Stimulated activated CD8-positive, alpha-beta memory T cell treated with anti-CD3 and anti-CD28 coated beads, Interleukin-15, amount 100 ng/mL, for 1 hour (primary cell): ENCODE measurements around the gene PARD3B.

Experiments
- DNase-seq: peaks from one replicate; pipeline ENCODE4 v3.0.0-alpha.2; 2020; ENCODE audit warnings: low read depth

Gene PARD3B

DNA sequence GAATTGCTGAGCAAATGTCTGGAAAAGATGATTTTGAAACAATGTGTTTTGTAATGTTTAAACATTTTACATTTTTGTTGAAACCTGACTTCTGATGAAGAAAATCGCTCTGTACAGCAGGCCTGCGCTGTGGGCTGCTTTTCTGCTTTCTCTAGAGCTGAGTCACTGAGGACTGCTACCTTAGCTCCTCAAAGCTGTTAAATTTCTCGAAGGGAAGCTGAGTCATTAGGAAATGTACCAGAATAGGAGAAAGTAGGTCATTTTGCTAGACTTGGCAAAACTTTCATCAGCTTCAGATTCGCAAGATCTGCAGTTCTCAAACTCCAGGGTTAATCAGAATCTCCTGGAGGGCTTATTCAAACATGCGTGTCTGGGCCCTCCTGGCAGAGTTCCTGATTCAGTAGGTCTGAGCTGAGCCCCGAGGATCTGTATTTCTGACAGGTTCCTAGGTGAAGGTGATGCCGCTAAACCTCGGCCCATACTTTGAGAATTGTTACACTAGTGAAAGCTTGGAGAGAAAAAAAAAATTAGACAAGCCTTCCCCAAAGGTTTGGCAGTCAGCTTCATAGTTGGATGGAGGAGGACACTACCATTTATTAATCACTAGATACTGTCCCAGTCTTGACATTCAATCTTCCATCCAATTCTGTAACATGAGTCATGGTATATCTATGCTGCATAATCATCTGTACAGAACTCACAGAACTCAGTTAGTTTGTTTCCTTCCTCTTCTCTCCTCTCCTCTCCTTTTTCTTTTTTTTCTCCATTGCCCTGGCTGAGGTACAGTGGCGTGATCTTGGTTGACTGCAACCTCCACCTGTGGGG is 297.6 kb downstream of the PARD3B start:
- DNase-seq = no peak

DNA sequence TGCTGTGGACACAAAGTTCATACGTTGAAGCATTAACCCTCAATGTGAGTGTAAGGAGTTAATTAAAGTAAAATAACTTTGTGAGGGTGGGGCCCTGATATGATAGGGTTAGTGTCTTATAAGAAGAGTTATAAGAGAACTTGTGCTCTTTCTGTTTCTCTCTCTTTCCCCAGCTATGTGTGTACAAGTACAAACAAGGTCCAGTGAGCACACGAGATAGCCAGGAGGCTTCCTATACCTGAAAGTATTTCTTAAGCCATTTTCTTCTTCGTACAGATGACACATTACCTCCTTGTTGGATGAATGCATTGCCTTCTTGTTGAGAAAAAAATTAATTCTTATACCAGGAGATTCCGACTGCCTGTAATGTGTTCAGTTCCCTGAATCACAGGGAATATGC is 301.2 kb downstream of the PARD3B start:
- DNase-seq = no peak

DNA sequence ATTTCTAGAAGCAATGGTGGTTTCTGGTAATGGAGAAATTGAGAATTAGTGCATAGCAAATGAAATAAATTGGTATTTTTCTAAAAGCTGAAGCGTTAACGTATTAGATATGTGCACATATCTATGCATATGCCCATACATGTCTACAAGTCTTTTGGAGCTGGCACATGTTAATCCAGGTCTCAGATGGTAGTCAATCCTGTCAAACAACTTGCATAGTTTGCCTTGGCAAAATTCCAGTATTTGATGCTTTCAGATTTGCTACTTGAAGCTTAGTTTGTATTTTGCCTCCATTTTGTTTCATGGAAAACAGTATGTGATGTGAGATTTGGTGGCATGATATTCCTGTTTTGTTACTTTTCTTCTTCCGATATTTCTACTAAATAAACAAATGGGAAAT is 304.6 kb downstream of the PARD3B start:
- no peak for DNase-seq

DNA sequence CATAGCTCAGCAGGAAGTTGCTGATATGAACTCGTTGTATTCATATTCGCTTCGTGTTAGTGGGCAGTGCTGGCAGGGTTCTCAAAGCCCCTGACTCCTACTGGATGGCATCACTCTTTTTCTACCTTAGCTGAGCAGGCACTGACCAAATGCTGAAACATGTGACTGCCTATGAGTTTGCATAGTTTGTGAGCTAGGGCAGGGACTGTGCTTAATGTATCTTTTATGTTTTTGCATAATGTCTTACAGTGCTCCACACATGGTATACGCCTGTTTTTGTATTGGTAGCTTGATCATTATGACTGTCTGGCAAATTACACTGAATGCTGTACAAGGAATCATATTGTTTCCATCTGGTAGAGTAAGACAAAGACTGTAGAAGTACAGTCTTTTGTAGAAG is 305.3 kb downstream of the PARD3B start:
- no peak for DNase-seq

DNA sequence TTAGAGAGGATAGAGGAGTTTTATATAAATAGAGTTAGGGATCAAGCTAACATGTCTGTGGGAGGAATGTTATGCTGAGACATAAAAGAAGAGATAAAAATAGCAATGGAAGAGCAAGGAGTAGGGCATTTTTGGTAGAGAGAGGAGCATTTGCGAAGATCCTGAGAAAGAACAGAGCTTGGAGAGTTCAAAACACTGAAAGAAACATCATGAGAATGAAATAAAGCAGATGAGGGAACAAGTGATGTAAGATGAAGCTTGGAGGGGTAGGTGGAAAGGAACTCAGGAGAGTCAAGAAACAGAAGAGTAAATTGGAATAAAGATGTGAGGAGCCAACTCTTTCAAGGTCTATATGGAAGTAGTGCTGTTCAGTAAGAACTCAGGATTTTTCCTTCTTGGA is 308.6 kb downstream of the PARD3B start:
- DNase-seq = no peak

DNA sequence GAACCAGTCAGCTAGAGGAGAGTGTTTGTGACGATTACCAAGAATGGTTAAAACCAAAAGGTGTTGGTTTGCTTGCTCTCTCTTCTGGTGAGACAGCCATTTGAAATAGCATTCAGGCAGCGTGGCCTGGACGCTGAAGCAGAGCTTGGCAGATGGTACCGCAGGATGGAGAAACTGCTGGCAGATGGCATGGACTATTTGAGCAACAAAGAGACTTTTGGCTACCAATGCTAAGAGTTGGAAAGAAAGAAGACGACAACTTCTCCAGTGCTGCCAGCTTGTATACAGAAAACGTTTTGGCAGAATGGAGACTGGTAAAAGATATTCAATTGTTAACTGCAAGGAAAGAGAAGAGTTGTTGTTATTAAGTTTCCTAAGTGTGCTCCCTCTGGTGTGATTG is 315.0 kb downstream of the PARD3B start:
- no peak for DNase-seq

DNA sequence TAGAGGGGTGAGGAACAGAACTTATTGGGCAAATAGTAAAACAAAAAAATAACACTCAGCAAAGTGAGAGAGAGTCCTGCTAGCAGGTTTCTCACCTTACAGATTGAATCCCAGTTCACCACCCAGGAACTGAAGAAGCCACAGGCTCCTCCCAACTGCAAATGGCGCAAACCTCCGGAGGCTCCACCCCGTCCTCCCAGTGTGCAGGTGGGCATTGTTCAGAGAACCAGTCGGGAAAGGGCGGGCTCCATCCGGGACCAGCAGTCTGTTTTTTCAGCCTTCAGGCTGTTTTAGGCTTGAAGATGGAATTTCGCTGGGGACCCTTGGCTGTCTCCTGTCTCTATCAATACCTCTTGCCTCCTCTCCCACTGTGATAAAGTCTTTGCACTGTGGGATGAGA is 317.5 kb downstream of the PARD3B start:
- DNase-seq = no peak

DNA sequence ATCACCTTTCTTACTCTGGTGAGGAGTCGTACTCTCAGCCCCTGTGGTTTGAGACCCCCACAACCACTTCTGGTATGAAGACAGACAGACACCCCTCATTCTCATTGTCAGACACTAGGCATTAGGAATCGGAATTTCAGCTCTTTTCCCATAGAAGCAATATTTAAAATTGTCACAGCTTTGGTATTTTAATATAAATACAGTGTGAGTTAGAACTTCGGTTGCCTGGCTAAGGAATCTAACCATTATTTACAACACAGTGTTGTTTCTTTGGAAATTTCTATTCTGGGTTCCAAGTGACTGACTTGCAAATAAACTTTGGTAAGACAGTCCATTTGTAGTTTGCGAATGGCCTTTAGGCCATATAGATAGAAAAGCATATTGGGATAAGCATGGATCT is 318.1 kb downstream of the PARD3B start:
- DNase-seq = no peak

DNA sequence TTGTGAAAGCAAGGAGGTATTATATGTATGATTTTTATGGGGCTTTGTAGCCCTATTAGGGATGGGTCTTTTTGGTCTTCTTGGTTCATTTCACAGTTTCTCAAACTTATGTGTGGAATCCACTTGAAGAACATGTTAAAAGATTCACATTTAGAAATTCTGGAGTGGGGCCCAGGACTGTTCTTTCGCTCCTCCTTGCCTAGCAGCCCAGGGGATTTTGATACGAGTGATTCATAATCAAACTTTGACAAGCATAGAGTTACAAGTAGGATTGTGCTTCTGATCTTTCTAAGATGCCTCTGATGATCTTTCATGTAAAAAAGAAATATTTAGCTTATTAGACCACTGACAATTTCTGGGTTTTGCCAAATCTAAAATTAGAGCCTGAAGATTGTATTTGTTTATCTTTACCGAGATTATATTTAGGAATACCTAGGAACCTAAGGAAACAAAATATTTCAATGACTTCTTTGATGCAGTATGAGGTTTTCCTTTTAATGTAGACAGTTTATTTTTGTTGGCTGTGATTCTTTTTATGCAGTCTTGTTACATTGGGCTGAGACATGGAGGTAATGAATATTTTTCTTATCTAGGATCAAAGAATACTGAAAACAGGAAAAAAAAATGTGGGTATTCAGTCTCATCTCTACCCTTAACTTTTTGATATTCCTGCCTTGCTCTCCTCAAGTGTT is 324.0 kb downstream of the PARD3B start:
- no peak for DNase-seq

DNA sequence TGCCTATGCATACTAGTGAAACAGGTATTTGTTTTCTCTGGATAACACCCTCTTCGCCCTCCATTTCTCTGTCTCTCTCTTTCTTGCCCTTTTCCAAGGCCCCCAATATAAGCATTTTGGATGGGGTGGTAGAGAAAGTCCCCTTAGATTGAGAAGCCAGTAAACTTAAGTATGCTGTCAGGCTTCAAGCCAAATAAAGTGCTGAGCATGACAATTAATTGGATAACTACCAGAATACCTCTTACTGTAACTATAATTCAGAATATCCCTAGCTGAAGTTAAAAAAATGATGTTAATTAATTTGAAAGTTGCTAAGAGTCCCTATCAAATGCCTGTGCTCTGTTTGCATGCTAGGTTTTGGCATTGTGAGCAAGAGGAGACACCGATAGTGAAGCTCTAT is 324.8 kb downstream of the PARD3B start:
- DNase-seq = no peak

DNA sequence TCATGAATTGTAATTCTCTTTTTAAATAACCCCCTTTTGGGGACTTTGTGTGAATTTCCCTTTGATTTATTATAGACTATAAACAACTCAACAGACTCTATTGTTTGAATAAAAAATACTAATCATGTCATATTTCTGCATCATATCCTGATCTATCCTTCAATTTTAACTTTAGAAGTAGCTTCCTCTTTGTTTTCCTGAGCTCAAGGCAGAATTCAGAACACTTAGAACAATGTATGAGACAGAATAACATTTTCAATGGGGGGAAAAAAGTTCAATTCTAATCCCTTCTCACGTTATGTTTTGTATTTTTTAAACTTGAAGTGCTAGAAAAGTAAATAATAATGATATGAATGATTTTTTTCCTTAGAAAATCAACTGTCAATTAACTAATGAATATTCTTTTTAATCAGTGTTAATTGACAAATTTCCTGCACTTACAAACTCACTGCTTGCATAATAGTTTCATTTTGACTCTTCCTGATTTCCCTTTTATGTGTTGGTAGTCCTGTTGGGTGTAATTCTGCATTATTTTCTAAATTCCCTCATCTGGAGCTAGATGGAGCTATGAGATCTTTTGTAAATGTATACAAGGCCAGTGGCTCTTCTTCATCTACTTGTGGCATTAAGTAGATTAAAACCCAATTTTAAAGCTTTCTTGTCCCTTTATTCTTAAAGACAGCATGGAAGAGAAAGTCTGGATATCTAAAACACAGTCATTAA is 326.1 kb downstream of the PARD3B start:
- no peak for DNase-seq

DNA sequence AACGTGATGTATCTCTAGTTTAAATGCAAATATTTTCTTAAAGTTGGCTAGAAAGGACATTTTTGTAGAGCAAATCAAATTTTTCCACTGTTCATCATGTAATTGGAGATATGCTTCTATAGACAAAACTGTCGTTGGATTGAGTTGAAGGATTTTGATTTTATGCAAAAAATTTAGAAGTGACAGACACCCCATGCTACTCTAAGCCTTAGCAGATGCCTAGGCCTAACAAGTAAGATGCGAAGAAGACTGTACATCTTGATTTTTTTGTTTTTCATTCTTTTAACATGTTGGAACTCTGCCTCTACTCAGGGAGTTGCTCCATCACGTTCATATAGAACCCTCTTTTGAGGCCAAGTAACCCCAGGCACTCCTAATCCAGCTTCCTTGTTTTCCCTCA is 331.0 kb downstream of the PARD3B start:
- DNase-seq = no peak

DNA sequence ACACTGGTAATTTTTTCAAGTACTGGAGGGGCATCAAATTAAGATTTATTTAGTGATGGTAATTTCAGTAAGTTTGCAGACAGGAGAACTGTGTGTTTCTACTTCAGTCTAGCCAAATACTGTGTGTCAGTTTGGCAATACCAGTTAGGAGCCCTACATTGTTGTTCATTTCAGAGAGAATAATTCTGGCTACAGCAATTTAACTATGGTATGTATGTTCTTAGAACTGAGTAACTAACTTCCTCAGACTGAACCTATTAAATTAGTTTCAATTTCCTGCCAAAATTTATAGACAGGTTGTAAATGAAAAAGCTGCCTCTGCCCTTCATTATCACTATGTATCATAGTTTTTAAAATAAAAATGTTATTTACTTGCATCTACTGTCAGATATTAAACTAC is 332.4 kb downstream of the PARD3B start:
- no peak for DNase-seq

DNA sequence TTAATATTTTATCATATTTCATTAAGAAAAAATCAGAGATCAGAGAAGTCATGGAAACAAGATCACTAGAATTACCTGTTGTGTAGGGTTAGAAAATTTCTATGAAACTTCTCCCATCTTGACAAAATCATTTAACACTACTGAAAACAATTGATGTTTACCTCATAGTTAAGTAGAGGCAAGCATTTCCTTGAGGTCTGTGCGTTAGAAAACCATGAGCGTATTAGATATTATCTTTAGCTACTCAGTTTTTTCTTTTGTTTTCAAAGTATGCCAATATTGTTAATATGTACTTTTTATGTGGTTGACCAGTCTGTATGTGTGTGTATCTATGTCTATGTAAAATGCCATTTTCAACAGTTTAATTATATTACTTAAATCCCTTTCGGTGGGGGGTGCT is 335.7 kb downstream of the PARD3B start:
- DNase-seq = no peak

DNA sequence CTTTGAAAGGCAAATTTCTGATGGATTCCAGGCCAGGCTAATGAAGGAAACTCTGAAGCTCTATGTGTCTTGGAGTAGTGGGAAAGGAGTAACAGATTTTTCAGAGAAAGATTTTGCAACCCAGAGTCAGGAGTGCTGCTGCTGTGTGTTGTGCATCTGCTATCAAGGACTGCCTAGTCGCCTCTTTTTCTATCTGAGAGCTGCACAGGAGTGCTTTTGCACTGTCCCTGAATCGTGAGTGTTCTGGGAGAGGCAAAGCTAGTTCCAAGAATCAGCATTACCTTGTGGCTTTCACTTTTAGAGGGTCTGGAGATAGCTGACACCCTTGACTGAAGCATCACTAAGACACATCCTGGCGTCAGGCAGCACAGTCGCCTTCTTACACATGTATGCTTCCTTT is 336.4 kb downstream of the PARD3B start:
- no peak for DNase-seq

DNA sequence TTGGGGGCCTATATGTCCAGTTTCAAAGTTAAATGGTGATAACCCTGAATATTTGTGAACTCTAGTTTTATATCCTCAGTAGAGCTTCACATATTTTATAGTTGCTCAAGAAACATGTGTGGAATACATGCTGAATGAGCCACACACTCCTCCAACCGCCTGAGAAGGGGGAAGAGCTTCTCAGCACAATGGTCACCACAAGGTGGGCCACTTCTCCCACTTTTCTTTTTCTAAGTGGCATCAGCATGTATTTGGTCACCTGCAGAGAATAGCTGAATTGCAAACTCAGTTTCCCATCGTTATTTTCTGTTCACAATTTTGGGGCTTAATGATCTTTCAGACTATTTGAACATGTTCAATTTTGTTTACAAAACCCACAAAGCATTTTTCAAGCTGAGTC is 340.5 kb downstream of the PARD3B start:
- DNase-seq = no peak

DNA sequence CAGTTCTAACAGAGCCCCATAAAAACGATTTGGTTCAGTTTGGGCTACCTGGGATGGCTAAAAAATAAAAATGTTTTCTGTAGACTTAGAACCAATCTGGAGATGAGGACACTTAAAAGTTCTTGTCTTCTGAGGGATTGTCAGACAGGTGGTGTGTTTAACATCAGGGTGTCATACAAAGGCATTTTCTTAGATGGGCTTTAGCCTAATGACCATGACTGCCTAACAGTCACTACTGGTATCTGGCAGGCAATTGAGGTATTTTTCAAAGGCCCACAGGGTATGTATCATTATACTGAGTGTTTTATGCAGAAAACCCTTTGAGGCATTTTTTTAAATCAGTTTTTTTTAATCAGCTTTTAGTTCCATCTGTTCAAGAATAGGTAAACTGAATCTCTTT is 341.4 kb downstream of the PARD3B start:
- DNase-seq = no peak

DNA sequence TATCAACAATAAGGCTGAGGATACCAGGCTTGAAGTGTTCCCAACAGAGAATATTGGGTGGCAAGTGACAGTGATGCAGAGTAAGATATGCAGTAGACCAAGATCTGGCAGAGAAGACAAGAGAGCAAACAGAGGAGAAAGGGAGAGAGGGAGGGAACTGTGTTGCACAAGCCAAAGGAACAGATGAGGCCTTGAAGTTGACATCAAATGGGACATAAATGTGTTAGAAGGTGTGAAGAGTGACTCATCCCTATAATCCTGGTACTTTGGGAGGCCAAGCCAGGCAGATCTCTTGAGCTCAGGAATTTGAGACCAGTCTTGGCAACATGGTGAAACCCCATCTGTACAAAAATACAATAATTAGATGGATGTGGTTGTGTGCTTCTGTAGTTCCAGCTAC is 342.9 kb downstream of the PARD3B start:
- no peak for DNase-seq

DNA sequence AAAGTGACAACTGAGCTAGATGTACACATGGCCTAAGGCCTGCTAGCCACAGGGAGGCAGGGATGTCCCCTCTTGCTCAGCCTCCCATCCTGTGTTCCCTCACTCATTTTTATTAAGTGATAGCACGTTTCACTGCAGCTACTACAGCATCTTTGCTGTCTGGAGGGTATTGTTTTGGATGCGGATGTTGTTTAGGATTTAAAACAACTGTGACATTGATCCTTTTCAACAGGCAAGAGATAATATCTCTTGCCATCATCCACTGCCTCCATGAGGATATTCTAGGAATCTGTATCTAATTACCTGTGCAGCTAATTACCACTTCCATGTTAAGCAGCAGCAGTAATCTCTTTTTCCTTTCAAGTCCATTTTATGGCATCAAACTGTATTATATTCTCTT is 345.4 kb downstream of the PARD3B start:
- DNase-seq = no peak

DNA sequence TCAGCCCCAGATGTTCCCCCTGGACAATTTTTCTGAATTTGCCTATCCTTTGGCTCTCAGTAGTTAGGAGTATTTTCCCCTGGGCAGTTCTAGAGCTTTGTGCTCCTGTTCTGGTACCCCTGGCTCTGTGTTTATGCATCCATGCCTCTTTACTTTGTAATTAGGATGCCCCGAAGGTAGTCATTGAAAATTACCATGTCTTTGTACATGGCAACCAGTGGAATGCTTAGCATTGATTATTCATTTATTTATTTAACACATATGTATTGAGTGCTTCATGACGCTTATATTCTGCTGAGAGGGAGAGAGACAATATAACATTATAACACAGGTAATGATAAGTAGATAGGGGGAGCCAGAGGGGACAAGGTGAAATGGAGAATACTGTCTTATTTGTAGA is 346.5 kb downstream of the PARD3B start:
- DNase-seq = no peak

DNA sequence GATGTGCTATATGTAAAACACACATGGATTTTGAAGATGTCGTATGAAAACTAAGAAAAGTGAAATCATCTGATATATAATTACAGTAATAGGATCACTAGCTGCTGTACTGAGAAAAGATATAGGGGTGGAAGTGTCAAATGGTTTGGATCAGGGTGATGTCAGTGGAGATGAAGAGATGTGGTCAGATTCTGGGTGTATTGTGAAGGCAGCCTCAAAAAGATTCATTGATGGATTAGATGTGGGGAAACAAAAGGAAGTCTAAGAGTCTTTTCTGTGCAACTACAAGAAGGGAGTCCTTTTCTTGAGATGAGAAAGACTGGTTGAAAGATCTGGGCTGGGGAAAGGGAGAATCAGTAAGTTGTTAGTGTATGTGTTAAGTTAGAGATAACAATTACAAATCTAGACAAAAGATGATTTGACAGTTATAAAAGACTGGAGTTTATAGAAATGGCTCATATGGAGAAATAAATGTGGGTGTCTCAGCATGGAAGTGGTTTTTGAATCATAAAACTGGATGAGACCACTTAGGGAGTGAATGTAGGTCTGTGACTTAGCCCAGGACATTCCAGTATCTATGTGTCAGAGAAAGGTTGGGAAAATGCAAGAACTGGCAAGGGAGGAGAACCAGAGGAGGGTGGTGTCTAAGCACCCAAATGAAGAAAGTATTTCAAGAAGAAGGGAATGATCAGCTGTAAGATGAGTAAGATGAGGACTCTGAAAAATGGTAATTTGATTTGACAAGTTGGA is 347.4 kb downstream of the PARD3B start:
- no peak for DNase-seq

DNA sequence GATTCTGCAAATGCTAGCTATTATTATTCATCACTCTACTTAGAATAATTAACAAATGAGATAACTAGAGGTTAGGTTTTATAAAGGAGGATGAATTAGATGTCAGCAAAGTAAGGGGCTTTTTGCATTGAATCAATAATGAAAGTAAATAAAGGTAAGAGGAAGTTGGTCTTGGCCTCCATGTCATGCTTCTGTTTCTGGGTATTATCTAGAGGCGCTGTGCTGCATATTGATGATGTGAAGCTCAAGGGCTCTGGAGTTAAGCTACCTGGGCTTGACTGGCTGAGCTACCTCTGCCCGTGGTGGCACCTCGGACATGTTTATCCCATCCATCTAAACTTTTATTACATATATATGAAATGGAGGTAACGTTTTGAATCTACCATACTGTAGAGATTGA is 350.9 kb downstream of the PARD3B start:
- DNase-seq = no peak

DNA sequence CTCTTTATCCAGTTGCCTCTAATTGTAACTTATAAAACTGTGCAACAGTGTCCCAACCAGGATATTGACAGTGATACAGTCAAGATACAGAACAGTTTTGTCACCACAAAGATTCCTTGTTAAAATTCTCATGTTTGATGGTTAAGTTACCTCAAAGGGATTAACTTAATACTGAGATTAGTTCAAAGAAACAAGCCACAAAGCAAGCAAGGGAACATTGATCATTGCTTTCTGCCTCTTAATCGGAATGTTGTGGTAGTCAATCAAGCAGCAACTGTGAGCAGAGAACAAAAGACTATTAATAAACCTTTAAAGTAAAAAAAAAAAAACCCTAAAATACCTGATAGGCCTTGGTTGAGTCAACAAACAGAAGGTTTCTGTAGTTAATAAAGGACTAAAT is 352.3 kb downstream of the PARD3B start:
- no peak for DNase-seq
